Liver (tissue), 9 donors: ENCODE data around the gene ATP6AP1. TPM values are rescaled to one million over a fixed set of nuclear protein-coding genes. Genes with fewer than 3 reads are reported as not detected.

Experiments used
- DNase-seq: peaks from one replicate; pipeline ENCODE4 v3.0.0-alpha.2; 2017; ENCODE audit warnings: low spot score
- H3K27ac ChIP-seq, 2 donors: one replicate each; pipeline ENCODE4 v1.7.0; 2013; ENCODE audit warnings: inconsistent platforms in 2 of 2, low read length in 2 of 2, control low read depth in 1 of 2, low read depth in 1 of 2, mild to moderate bottlenecking in 1 of 2
- H3K27me3 ChIP-seq, 4 donors: one replicate each; pipeline versions ENCODE4 v1.6.1 to v1.7.0; 2013; ENCODE audit warnings: low read length in 3 of 4, inconsistent platforms in 1 of 4, mild to moderate bottlenecking in 1 of 4, moderate library complexity in 1 of 4; ENCODE audit not compliant: control insufficient read depth in 4 of 4, insufficient read depth in 4 of 4
- H3K36me3 ChIP-seq, 4 donors: one replicate each; pipeline versions ENCODE4 v1.6.1 to v1.7.0; 2013; ENCODE audit warnings: low read length in 3 of 4, mild to moderate bottlenecking in 3 of 4, low read depth in 1 of 4, moderate library complexity in 1 of 4; ENCODE audit not compliant: control insufficient read depth in 4 of 4, insufficient read depth in 3 of 4
- H3K4me1 ChIP-seq, 4 donors: one replicate each; pipeline versions ENCODE4 v1.6.1 to v1.7.0; 2013; ENCODE audit warnings: low read length in 3 of 4, mild to moderate bottlenecking in 3 of 4, moderate library complexity in 1 of 4; ENCODE audit not compliant: control insufficient read depth in 4 of 4, insufficient read depth in 4 of 4
- H3K4me3 ChIP-seq, 3 donors: one replicate each; pipeline versions ENCODE4 v1.6.1 to v1.7.0; 2013; ENCODE audit warnings: low read length in 3 of 3, control low read depth in 1 of 3, low read depth in 1 of 3, mild to moderate bottlenecking in 1 of 3
- H3K9ac ChIP-seq, 2 donors: one replicate each; pipeline ENCODE4 v1.7.0; 2013; ENCODE audit warnings: low read length in 2 of 2, mild to moderate bottlenecking in 2 of 2, moderate library complexity in 2 of 2, control low read depth in 1 of 2, low read depth in 1 of 2
- H3K9me3 ChIP-seq, 4 donors: one replicate each; pipeline versions ENCODE4 v1.6.1 to v1.7.0; 2013; ENCODE audit warnings: low read length in 3 of 4; ENCODE audit not compliant: control insufficient read depth in 4 of 4
- EGR1 ChIP-seq, 2 donors: IDR thresholded peaks; 2 replicates each; pipeline ENCODE4 v1.6.1; 2016 to 2018; ENCODE audit warnings: antibody characterized with exemption in 2 of 2, low read depth in 2 of 2
- FOXA1 ChIP-seq: IDR thresholded peaks from 2 replicates; pipeline ENCODE4 v1.6.1; 2016; ENCODE audit warnings: antibody characterized with exemption
- FOXA2 ChIP-seq: IDR thresholded peaks from 2 replicates; pipeline ENCODE4 v1.6.1; 2016; ENCODE audit warnings: antibody characterized with exemption
- GABPA ChIP-seq, 2 donors: IDR thresholded peaks in 1 of 2; conservative IDR thresholded peaks in 1 of 2; 2 replicates each; pipeline ENCODE4 v1.6.1; 2016; ENCODE audit warnings: antibody characterized with exemption in 2 of 2, mild to moderate bottlenecking in 1 of 2, moderate library complexity in 1 of 2
- HNF4A ChIP-seq, 2 donors: conservative IDR thresholded peaks; 2 replicates each; pipeline ENCODE4 v1.6.1; 2016; ENCODE audit warnings: antibody characterized with exemption in 2 of 2, mild to moderate bottlenecking in 2 of 2
- HNF4G ChIP-seq: IDR thresholded peaks from 2 replicates; pipeline ENCODE4 v1.6.1; 2016; ENCODE audit warnings: antibody characterized with exemption
- JUND ChIP-seq, 2 donors: IDR thresholded peaks; 2 replicates each; pipeline ENCODE4 v1.6.1; 2016; ENCODE audit warnings: antibody characterized with exemption in 2 of 2
- NR2F2 ChIP-seq: IDR thresholded peaks from 2 replicates; pipeline ENCODE4 v1.6.1; 2016; ENCODE audit warnings: antibody characterized with exemption
- RAD21 ChIP-seq, 2 donors: IDR thresholded peaks; 2 replicates each; pipeline ENCODE4 v1.6.1; 2016; ENCODE audit warnings: antibody characterized with exemption in 2 of 2, mild to moderate bottlenecking in 2 of 2
- RXRA ChIP-seq, 2 donors: IDR thresholded peaks; 2 replicates each; pipeline ENCODE4 v1.6.1; 2017 to 2018; ENCODE audit warnings: antibody characterized with exemption in 2 of 2, mild to moderate bottlenecking in 1 of 2
- SP1 ChIP-seq: IDR thresholded peaks from 2 replicates; pipeline ENCODE4 v1.6.1; 2018; ENCODE audit warnings: antibody characterized with exemption, mild to moderate bottlenecking
- TAF1 ChIP-seq: conservative IDR thresholded peaks from 2 replicates; pipeline ENCODE4 v1.6.1; 2016; ENCODE audit warnings: antibody characterized with exemption, mild to moderate bottlenecking
- YY1 ChIP-seq: IDR thresholded peaks from 2 replicates; pipeline ENCODE4 v1.6.1; 2016; ENCODE audit warnings: antibody characterized with exemption, mild to moderate bottlenecking
- WGBS: extraction: QIAGEN DNeasy Blood & Tissue Kit; methylation state at CpG from one replicate; pipeline ENCODE4 v1.1.7; 2013; 5-methylcytosine and 5-hydroxymethylcytosine counted together
- polyA plus RNA-seq, 2 donors: library from polyadenylated mRNA; stranded (reverse) in 1 of 2; unstranded in 1 of 2; fragments of 200-250 nt in 1 of 2; fragments of >200 nt in 1 of 2; fragmentation: Nextera tagmentation in 1 of 2; extraction: Ambion mirVana in 1 of 2; gene quantifications; one replicate each; pipeline versions ENCODE4 v1.2.1 to v1.2.3, GENCODE V29; 2013 to 2015
- total RNA-seq, 2 donors: library from RNA; depleted of rRNA; stranded (reverse); fragments of >200 nt; gene quantifications; one replicate each; pipeline ENCODE4 v1.2.3, GENCODE V29; 2014
- TF ChIP-seq, protein P1 (sequence below): IDR thresholded peaks from 2 replicates; pipeline ENCODE4 v1.6.1; 2016; ENCODE audit warnings: antibody characterized with exemption
- TF ChIP-seq, protein P2 (sequence below): IDR thresholded peaks from 2 replicates; pipeline ENCODE4 v1.6.1; 2016; ENCODE audit warnings: antibody characterized with exemption, mild to moderate bottlenecking
- TF ChIP-seq, protein P3 (sequence below): IDR thresholded peaks from 2 replicates; pipeline ENCODE4 v1.6.1; 2016; ENCODE audit warnings: antibody characterized with exemption
- TF ChIP-seq, protein P4 (sequence below): IDR thresholded peaks from 2 replicates; pipeline ENCODE4 v1.6.1; 2016; ENCODE audit warnings: antibody characterized with exemption
- donor health status: healthy.
- donor health status: healthy.
- donor health status: healthy.
- donor health status: healthy.
- donor health status: healthy.

The ATP6AP1 gene
- total and polyA plus RNA-seq, 4 donors, result 35.2 to 43.3 (median 40.8) TPM

DNA sequence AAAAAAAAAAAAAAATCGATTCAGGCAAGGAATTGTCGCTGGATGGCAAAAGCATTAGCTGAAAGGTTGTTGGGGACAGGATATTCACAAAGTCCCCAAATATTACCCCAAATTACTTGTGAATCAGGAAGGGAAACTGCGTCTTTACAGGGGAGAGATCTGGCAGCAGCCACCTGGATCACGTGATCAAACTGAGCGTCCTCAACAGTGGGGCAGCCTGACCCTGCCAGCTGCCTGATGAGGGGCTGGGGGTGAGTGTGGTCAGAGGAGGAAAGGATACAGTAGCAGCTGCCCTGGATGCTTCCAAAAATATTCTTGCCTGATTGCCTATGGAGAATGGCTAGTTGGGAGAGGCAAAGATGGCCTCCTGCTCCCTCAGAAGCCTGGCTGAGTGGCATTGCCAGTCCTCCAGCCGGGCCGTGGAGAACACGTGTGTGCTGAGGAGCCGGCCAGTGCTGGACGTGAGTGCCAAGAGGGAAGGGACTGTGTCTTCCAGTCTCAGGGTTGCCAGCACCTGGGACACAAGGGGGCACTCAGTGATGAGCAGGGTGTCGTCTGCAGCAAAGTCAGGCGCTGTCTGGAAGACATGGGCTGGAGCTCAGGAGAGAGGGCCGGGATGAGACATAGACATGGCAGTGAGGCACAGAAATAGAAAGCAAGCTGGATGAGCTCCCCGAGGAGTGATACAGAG, 53.6 kb downstream of the ATP6AP1 start:
- Histone ChIP-seq H3K4me3 (no peak overlapping the region), H3K27ac (no peak overlapping the region), H3K9me3 (no peaks in the 10 kb centered on the region), H3K4me1 (peaks cover 7 to 28% (median 18%) of the 10 kb centered on the region in 4 donors), H3K9ac (no peak overlapping the region), H3K36me3 (peaks cover 0 to 6% (median under 1%) of the 10 kb centered on the region in 4 donors), H3K27me3 (no peaks in the 10 kb centered on the region)
- TF ChIP-seq, protein P1, sequence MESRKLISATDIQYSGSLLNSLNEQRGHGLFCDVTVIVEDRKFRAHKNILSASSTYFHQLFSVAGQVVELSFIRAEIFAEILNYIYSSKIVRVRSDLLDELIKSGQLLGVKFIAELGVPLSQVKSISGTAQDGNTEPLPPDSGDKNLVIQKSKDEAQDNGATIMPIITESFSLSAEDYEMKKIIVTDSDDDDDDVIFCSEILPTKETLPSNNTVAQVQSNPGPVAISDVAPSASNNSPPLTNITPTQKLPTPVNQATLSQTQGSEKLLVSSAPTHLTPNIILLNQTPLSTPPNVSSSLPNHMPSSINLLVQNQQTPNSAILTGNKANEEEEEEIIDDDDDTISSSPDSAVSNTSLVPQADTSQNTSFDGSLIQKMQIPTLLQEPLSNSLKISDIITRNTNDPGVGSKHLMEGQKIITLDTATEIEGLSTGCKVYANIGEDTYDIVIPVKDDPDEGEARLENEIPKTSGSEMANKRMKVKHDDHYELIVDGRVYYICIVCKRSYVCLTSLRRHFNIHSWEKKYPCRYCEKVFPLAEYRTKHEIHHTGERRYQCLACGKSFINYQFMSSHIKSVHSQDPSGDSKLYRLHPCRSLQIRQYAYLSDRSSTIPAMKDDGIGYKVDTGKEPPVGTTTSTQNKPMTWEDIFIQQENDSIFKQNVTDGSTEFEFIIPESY, result no peak
- TF ChIP-seq YY1 (no peak), SP1 (no peak), HNF4G (no peak), TAF1 (no peak), JUND (IDR thresholded peaks at IDR 0.05) (no peak), FOXA1 (no peak), RXRA (IDR thresholded peaks at IDR 0.05) (no peak), EGR1 (IDR thresholded peaks at IDR 0.05; ENCODE audit: low read depth in 2 of 2) (no peak), NR2F2 (no peak), GABPA (IDR thresholded peaks at IDR 0.05 in 1 of 2, conservative IDR thresholded peaks at IDR 0.05 in 1 of 2) (no peak)
- TF ChIP-seq, protein P2, sequence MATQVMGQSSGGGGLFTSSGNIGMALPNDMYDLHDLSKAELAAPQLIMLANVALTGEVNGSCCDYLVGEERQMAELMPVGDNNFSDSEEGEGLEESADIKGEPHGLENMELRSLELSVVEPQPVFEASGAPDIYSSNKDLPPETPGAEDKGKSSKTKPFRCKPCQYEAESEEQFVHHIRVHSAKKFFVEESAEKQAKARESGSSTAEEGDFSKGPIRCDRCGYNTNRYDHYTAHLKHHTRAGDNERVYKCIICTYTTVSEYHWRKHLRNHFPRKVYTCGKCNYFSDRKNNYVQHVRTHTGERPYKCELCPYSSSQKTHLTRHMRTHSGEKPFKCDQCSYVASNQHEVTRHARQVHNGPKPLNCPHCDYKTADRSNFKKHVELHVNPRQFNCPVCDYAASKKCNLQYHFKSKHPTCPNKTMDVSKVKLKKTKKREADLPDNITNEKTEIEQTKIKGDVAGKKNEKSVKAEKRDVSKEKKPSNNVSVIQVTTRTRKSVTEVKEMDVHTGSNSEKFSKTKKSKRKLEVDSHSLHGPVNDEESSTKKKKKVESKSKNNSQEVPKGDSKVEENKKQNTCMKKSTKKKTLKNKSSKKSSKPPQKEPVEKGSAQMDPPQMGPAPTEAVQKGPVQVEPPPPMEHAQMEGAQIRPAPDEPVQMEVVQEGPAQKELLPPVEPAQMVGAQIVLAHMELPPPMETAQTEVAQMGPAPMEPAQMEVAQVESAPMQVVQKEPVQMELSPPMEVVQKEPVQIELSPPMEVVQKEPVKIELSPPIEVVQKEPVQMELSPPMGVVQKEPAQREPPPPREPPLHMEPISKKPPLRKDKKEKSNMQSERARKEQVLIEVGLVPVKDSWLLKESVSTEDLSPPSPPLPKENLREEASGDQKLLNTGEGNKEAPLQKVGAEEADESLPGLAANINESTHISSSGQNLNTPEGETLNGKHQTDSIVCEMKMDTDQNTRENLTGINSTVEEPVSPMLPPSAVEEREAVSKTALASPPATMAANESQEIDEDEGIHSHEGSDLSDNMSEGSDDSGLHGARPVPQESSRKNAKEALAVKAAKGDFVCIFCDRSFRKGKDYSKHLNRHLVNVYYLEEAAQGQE, result no peak
- TF ChIP-seq, protein P3, sequence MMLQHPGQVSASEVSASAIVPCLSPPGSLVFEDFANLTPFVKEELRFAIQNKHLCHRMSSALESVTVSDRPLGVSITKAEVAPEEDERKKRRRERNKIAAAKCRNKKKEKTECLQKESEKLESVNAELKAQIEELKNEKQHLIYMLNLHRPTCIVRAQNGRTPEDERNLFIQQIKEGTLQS, result no peak
- TF ChIP-seq, protein P4, sequence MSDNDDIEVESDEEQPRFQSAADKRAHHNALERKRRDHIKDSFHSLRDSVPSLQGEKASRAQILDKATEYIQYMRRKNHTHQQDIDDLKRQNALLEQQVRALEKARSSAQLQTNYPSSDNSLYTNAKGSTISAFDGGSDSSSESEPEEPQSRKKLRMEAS, result no peak
- 89% methylated on average over 14 of the region's 14 CpGs for WGBS
- DNase-seq, result no peak

DNA sequence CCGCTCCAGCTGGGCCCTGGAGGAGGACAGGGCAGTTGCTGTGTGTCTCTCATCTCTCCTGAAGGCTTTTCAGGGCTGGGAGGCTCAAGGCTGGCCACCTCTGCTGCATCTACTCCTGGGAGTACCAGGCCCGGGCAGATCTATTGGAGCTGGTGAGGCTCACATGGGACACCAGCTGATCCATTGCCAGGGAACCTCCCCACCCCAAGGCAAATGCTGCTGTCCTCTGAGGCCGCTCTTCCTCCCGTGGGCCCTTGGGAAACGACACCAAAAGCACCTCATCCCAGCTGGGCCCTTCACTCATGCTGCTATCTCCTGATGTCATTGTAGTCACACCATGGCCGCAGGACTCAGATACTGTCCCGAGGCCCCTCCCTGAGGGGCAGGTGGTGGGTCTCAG, 54.3 kb downstream of the ATP6AP1 start:
- no peak for DNase-seq

More for the DNA sequence above, 54.3 kb downstream of the ATP6AP1 start:
- Histone ChIP-seq H3K9me3 (no peaks in the 10 kb centered on the region), H3K4me3 (no peak overlapping the region), H3K4me1 (peaks cover 7 to 32% (median 18%) of the 10 kb centered on the region in 4 donors), H3K9ac (no peak overlapping the region), H3K27me3 (no peaks in the 10 kb centered on the region), H3K36me3 (peaks cover 0 to 6% (median under 1%) of the 10 kb centered on the region in 4 donors), H3K27ac (no peak overlapping the region)
- WGBS, result 92% methylated on average over 7 of the region's 7 CpGs
- TF ChIP-seq JUND (IDR thresholded peaks at IDR 0.05) (no peak), HNF4A (conservative IDR thresholded peaks at IDR 0.05) (no peak), FOXA2 (no peak), GABPA (IDR thresholded peaks at IDR 0.05 in 1 of 2, conservative IDR thresholded peaks at IDR 0.05 in 1 of 2) (no peak), NR2F2 (no peak), SP1 (no peak), RXRA (IDR thresholded peaks at IDR 0.05) (no peak), EGR1 (IDR thresholded peaks at IDR 0.05; ENCODE audit: low read depth in 2 of 2) (no peak), RAD21 (IDR thresholded peaks at IDR 0.05) (no peak), YY1 (no peak)
- TF ChIP-seq, protein P3, result no peak
- TF ChIP-seq, protein P1, result no peak
- TF ChIP-seq, protein P4, result no peak
